ENCODE results near the gene MAML3.

MAML3 gene

GRCh38 chr4:139986106-139986505, 167.9 kb downstream of the MAML3 start:
- no peak for DNase-seq

DNA sequence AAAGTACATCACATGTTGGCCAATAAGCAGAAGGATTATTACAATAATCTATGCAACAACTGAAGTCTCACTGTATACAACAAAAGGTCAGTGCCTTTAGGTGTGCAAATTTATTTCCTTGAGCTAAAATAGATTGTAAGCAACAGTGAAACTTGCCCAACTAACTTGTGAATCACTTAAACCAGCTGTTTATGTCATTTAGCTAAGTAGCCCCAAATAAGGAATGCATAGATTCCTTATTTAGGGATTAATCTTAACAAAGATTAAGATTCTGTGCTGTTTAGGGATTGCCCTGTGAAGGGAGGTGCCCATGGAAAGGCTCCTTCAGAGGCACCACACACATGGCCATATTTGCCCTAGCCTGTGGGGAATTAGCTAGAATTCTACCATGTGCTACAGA, 168.6 kb downstream of the MAML3 start:
- no peak for DNase-seq

DNA sequence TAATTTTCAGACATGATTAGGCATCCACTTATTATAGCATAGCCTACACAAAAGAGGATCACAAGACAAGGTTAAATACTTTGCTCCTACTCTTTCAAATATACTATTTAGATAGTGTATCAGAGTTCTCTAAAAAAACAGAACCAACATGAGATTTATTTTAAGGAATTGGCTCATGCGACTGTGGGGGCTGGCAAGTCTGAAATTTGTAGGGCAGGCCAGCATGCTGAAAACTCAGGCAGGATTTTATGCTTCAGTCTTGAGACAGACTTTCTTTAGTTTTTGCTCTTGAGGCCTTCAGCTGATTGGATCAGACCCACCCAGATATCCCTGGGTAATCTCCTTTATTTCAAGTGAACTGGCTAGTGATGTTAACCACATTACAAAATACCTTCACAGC, 169.5 kb downstream of the MAML3 start:
- DNase-seq = no peak

GRCh38 chr4:139978692-139979091, 175.3 kb downstream of the MAML3 start:
- no peak for DNase-seq

DNA sequence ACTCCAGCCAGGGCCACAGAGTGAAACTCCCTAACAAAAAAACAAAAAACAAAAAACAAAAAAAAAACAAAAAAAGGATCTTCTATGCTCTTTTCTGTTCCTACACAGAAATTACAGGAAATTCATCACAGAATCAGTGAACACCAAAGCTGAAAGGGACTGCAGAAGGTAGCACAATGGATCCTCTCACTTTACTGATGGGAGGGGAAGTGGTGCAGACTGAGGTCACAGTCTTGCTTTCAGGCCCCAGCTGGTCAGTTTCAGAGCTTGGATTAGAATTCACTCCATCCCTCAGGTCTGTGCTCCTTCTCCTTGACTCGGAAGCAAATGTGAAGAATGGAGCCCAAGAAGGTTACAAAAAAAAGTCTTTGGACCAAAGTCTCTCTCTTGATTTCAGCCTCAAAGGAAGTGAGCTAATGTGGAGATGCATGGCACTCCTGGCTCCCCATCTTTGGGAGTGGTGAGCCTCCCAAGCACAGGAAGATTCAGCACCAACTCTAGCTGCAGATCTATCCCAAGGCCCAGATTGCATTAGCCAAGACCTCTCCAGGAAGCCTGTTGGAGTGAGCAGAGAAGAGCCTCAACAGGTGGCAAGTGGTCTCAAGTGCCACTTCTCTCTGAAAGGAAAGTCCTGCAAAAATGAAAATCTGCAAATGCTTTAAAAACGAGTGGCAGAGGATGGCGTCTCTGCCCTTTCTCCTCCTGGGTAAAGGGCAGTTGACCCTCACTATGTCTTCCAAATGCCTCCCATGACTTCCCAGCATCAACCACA, 176.0 kb downstream of the MAML3 start:
- peak; percentile 28 for DNase-seq

GRCh38 chr4:139975830-139976272, 178.1 kb downstream of the MAML3 start:
- DNase-seq = no peak

DNA sequence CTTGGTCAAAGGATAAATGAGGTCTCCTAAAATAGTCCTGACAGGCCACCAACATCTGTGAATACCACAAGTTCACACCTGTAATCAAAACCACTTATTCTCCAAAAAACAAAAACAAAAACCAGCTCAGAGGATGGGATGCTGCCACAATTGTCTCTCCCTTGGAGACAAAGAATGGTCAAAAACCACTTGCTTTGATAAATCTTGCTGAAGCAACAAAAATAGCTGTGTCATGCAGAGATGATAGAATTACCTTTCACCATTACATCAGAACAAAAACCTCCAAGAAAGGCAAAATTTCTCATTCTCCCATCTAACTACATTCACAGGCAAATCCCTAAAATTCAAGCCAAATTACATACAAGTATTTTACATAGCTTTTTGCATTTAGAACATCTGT, 180.4 kb downstream of the MAML3 start:
- DNase-seq = no peak

GRCh38 chr4:139973015-139973414, 181.0 kb downstream of the MAML3 start:
- no peak for DNase-seq

DNA sequence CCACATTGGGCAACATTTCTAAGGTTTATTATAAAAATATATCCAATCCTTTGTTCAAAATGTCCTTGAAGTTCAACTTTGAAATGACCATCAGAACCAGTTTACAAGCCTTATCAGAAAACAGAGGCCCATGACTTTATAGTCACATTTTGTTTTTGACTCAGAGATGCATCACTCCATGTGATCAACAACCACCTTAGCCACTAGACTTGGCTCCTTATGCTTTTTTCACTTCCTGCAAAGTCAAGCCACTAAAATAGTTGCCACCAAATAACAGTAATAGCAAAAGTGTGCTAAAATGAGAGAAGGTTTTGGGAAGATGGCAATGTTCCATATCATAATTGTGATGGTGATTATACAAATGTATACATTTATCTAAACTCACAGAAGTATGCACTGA, 181.7 kb downstream of the MAML3 start:
- DNase-seq = no peak

DNA sequence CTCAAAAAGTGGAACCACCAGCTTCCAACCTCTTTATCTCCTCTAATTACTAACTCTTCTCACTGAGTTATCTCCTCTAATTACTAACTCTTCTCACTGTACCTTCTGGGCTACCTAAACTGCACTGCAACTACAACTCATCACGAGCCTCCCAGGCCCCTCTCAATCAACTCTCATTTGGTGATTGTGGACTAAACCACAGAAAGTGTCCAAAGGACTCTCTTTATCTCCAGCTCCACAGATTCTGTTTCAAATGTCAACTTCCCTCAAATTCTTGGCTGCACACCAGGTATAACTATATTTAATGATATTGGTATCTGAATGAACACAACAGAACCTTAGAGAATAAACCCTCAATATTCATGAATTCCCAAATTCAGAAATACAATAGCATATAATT, 182.9 kb downstream of the MAML3 start:
- no peak for DNase-seq

DNA sequence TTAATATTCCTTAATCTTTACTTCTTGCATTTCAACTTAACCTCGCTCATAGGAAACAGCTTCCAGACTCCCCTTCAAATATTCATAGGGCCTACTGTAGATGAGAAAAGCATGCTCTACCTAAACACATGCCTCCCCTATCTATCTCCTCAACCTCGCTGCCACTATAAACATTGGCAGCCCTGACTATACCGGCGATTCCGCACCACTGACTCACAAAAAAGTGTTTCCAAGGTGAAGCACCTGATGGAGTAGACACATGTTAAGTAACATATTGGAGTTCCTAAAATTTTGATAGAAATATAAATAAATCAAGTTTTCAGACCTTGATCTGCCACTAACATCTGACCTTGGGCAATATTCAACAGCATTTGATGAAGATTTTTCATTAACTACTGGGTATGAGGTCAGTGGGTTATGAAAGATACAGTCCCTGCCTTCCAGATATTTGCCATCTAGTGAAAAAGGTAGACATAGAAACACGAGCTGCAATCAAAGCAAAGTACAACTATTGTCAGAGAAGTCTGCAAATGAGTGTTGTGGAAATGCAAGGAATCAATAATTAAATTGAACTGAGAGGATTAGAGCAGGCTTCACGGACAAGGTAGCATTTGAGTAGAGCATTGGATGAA, 184.2 kb downstream of the MAML3 start:
- DNase-seq = no peak

DNA sequence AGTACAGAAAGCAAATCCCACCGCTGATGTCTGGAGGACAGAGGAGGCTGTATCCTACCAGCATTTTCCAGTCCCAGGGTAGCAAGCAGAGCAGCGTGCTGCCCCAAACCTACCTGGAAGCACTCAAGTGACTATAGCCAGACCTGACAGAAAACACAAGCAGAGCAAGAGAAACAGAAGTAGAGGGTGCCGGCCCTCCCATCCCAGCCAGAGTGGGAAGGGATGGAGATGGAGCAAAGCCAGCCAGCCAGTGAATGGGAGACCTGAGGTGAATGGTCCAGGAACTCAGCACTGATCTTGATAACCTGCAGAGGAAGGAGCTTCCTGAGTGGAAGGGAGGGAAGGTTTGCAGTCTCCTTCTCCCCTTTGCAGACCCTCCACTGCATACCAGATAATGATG, 185.2 kb downstream of the MAML3 start:
- DNase-seq = no peak

GRCh38 chr4:139966383-139966782, 187.6 kb downstream of the MAML3 start:
- no peak for DNase-seq

DNA sequence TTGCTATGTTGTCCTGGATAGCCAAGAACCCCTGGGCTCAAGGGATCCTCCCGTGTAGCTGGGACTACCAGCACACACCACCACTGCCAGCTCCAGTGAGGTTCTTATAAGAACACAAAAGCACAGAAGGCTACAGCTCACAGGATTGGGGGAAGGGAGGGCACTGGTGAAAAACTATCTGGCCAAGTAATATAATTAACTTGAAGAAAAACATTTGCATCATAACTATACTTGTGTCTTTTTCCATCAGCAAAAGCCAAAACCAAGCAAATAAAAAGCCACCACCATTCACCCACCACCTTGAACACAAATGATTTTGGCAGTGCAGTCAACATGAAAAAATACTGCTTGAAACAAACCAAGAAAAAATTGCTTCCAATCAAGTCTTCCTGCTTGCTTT, 188.2 kb downstream of the MAML3 start:
- no peak for DNase-seq

GRCh38 chr4:139963708-139964107, 190.3 kb downstream of the MAML3 start:
- no peak for DNase-seq

- DNase-seq = no peak
Measured at GRCh38 chr4:139962130-139962684, 191.8 kb downstream of the MAML3 start.

DNA sequence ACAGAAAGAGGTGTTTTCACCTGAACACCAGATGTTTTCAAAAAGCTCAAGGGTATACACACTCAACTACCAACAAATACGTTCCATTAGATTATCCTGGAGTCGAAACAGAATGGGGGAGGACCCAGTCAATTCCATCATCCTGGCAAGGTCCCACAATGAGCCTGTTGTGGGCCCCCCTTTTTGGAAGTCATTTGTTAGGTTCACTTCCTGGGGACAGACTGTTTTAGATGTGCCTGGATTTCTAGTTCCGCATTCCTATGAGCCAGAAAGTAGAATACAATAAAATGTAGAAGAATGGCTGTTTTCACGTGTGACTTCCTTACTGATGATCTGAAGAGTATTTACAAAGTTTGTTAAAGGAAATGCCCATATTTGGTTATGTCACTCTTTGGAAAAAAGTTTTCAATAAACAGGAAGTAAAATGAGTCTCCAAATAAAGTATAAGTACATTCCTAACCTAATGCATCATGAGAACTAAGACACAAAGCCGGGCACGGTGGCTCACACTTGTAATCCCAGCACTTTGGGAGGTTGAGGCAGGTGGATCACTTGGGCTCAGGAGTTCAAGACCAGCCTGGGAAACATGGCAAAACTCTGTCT, 192.5 kb downstream of the MAML3 start:
- no peak for DNase-seq

DNA sequence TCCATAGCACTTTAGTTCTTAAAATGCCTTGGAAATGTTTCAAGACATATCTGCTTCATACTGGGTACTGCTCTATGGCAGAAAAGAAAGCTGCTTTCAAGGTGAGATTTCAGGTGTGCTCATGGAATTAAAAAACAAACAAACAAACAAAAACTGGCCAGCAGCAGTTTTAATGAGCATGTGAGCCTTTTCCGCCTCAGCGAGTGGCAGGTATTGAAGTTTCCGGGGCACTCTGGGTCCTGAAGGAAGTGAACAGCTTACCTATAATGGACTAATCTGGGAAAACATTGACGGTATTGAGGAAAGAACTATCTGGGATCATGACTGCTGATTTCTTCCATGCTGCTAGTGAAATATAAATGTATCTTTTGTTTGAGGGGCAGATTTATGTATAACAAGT, 194.6 kb downstream of the MAML3 start:
- no peak for DNase-seq

- DNase-seq = no peak
Measured at GRCh38 chr4:139958739-139959098, 195.3 kb downstream of the MAML3 start.

- no peak for DNase-seq
Measured at GRCh38 chr4:139957986-139958738, 195.8 kb downstream of the MAML3 start.

DNA sequence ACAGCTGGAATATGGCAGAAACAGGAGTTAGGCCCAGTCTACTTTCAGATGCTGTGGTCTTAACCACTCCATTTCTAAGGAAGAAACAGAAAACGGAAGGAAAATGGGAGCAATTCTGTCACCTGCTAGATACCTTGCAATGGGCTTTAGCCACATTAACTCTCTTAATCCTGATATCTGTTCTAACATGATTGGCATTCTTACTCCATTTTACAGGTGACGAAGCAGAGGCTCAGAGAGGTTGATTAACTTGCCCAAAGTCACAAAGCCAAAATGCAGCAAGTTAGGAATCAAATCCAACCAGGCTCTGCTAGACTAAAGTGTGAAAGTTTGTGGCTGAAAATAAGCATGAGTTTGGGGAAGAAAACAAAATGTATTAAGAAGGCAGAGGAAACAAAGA, 196.9 kb downstream of the MAML3 start:
- DNase-seq = no peak

- DNase-seq = no peak
Measured at GRCh38 chr4:139956507-139957017, 197.4 kb downstream of the MAML3 start.

GRCh38 chr4:139955600-139955999, 198.4 kb downstream of the MAML3 start:
- DNase-seq = no peak
